ENCODE results near the gene DTL.

Gene DTL

DNA sequence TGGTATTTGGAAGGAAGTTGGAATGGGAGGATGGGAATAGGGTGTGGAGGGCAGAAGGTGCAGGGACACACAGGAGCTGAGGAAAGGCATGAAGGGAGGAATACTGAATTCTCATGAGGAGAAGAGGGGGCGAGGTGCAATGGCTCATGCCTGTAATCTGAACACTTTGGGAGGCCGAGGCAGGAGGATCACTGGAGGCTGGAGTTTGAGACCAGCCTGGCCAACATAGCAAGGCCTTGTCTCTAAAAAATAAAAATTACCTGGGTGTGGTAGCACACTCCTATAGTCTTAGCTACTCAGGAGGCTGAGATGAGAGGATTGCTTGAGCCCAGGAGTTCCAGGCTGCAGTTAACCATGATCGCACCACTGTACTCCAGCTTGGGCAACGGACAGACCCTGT is 117.3 kb downstream of the DTL start:
- peaks cover 7% of the 10 kb centered on the region for H3K9me3 Mint-ChIP-seq
- no peak overlapping the region for H3K27ac Mint-ChIP-seq
- no peaks in the 10 kb centered on the region for H3K27me3 Mint-ChIP-seq
- H3K4me1 Mint-ChIP-seq: no peaks in the 10 kb centered on the region
- H3K4me3 Mint-ChIP-seq: no peak overlapping the region
- H3K36me3 Mint-ChIP-seq: no peaks in the 10 kb centered on the region
- no peak for ATAC-seq

DNA sequence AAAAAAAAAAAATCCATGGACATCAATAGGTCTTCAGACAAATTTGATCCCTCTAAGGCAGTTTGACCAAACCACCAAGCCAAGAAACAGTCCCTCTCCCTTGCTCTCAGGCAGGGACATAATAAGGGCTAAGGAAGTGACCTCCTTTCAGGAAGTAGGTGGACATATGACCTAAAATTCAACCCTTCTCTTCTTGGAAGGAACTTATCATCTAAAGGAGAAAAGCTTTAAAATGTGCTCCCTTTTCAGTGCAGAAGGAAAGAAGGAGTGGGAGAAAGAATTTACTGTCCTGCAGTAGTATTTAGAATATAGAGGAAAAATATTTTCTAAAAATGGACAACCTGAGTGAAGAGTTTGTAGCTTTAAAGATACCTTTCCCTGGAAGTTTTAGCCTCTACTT is 118.1 kb downstream of the DTL start:
- H3K9me3 Mint-ChIP-seq: peaks cover 7% of the 10 kb centered on the region
- H3K36me3 Mint-ChIP-seq: no peaks in the 10 kb centered on the region
- H3K27ac Mint-ChIP-seq: no peak overlapping the region
- H3K4me1 Mint-ChIP-seq: no peaks in the 10 kb centered on the region
- no peaks in the 10 kb centered on the region for H3K27me3 Mint-ChIP-seq
- H3K4me3 Mint-ChIP-seq: no peak overlapping the region
- no peak for ATAC-seq

All from stimulated activated memory B cell treated with anti-CD40 and anti-IgM and Interleukin-4, amounts not matched to agents 10 μg/mL and 1 μg/mL and 100 μg/mL, for 72 hours (primary cell).